Activated T-cell treated with anti-CD3 and anti-CD28 coated beads, Interleukin-2, amount 50 U/mL, for 4 hours (primary cell): ENCODE results near the gene F13B. TPM values are rescaled to one million over a fixed set of nuclear protein-coding genes. Genes with fewer than 3 reads are reported as not detected.
"Not testable (repeated sequence)": the region's sequence is repeated elsewhere in the genome, so short reads cannot be mapped to it uniquely, and the experiment has no call there.

Experiments used
- ATAC-seq, 2 donors: fragments of 200-7000 bp; cut with Tn5 transposase; one replicate each; pipeline ENCODE4 v1.10.0; 2021
- DNase-seq: peaks from one replicate; pipeline ENCODE4 v3.0.0-alpha.2; 2020
- H3K27me3 Mint-ChIP-seq: one replicate; pipeline ENCODE4 v1.8.0; 2021; ENCODE audit warnings: low read depth, mixed read lengths
- H3K36me3 Mint-ChIP-seq: one replicate; pipeline ENCODE4 v1.8.0; 2022; ENCODE audit warnings: mixed read lengths; ENCODE audit not compliant: insufficient read depth
- H3K4me1 Mint-ChIP-seq: one replicate; pipeline ENCODE4 v1.8.0; 2021; ENCODE audit warnings: low read depth, mixed read lengths
- H3K4me3 Mint-ChIP-seq: one replicate; pipeline ENCODE4 v1.8.0; 2021; ENCODE audit warnings: mild to moderate bottlenecking, moderate library complexity, mixed read lengths
- H3K9me3 Mint-ChIP-seq: one replicate; pipeline ENCODE4 v1.8.0; 2021; ENCODE audit warnings: mixed read lengths
- total RNA-seq, 3 donors: library from RNA; stranded (reverse); gene quantifications; one replicate each; pipeline ENCODE4 v1.2.1, GENCODE V29; 2021

Gene F13B
- total RNA-seq, 3 donors from 2014 or later = not detected

DNA sequence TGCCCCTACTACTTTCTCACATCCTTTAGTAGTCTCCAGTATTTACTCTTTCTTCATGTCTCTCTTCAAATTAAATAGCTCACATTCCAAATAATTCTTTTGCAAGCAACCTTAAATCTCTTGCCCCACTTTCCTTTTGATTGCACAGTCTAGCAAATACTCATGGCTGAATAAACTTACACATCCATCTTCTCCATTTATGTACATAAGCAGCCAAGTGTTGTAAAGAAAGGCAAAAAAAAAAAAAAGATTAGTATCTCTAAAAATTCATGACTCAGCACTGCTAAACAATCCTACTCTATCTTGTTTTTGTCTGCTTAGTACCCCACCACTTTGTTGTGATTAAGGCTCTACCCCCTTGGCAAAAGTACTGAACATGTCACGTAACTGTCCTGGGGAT is 42.6 kb downstream of the F13B start:
- ATAC-seq = no peak
- no peaks in the 10 kb centered on the region for H3K27me3 Mint-ChIP-seq

DNA sequence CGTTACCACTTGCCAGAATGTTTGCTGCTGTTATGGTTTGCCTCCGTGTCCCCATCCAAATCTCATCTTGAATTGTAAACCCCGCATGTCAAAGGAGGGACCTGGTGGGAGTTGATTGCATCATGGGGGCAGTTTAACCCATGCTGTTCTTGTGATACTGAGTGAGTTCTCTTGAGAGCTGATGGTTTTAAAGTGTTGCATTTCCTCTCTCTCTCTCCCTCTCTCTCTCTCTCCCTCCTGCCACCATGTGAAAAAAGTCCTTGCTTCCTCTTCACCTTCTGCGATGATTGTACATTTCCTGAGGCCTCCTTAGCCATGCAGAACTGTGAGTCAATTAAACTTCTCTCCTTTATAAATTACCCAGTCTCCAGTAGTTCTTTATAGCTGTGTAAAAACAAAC is 45.3 kb downstream of the F13B start:
- DNase-seq = no peak
- H3K27me3 Mint-ChIP-seq = no peaks in the 10 kb centered on the region
- no peaks in the 10 kb centered on the region for H3K9me3 Mint-ChIP-seq
- no peak for ATAC-seq
- H3K36me3 Mint-ChIP-seq = no peaks in the 10 kb centered on the region
- H3K4me3 Mint-ChIP-seq = no peak overlapping the region
- H3K4me1 Mint-ChIP-seq = no peaks in the 10 kb centered on the region

More for the DNA sequence above, 42.6 kb downstream of the F13B start:
- H3K9me3 Mint-ChIP-seq = no peaks in the 10 kb centered on the region
- H3K4me1 Mint-ChIP-seq = no peaks in the 10 kb centered on the region
- no peaks in the 10 kb centered on the region for H3K36me3 Mint-ChIP-seq
- DNase-seq = no peak
- H3K4me3 Mint-ChIP-seq = no peak overlapping the region

DNA sequence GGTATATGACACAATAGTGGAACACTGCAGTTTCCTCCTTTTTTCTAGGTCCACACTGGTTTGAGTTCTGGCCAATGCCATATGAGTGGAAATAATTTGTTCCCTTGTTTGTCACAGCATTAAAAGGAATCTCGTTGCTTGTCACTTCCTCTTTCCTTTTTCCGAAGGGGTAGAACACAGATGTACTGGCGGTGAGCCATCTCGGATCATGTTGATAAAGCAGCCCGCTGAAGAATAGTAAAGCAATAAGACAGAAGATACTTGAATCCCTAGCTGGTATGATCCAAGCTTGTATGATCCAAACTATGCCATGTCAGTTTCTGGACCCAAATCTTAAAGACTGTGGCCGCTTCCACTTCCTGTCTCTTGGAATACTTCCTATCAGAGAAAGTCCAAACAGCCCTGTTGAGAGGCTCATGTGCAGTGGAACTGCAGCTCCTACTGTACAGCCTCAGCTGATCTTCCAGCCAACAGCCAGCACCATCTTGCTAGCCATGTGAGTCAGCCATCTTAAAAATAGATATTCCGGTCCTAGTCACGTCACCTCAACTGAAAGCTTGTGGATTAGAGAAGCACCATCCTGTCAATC is 49.4 kb downstream of the F13B start:
- DNase-seq (no peak), ATAC-seq (no peak)
- H3K9me3 Mint-ChIP-seq = no peaks in the 10 kb centered on the region
- no peaks in the 10 kb centered on the region for H3K27me3 Mint-ChIP-seq
- H3K36me3 Mint-ChIP-seq = no peaks in the 10 kb centered on the region
- H3K4me3 Mint-ChIP-seq = no peak overlapping the region
- no peaks in the 10 kb centered on the region for H3K4me1 Mint-ChIP-seq

DNA sequence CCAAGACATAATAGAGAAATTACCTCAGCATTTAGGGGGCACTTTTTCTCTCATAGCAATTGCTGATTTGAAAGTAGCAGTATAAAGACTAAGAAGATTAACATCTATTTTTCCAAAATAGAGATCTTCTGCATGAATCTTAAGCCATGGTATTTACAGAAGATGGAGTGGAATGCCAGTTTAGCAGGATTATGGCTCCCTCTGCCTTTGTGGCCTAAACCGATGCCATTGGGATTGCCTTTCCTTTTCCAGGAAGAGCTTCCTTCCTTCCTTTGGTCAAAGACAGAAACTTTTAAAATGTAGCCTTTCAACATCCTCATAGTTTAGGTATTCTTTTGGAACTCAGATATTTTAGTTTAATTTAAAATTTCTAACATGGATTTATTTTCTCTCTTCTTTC is 50.3 kb downstream of the F13B start:
- Mint-ChIP-seq H3K36me3 (no peaks in the 10 kb centered on the region), H3K27me3 (no peaks in the 10 kb centered on the region), H3K9me3 (peaks cover 3% of the 10 kb centered on the region), H3K4me3 (no peak overlapping the region), H3K4me1 (no peaks in the 10 kb centered on the region)
- no peak for DNase-seq
- no peak for ATAC-seq

DNA sequence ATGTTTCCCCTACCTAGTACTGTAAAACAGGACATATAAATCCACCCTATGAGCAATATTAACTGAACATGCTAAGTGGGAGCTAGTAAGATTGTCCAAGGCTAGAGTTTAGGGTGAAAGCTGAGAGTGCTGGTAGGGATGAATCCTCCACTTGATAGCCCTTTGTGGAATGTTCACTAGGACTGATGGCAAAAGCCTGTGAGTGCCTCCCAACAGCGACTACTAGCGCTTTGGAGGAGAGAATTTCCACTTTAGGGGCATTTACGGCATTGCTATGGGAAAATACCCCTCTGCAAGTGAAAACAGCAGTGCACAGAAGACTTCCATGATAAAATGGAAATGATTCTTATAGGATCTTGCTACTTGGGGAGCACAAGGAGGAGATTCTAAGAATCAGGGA is 53.8 kb downstream of the F13B start:
- H3K4me3 Mint-ChIP-seq = no peak overlapping the region
- H3K36me3 Mint-ChIP-seq = no peaks in the 10 kb centered on the region
- ATAC-seq = no peak
- H3K27me3 Mint-ChIP-seq = peaks cover 4% of the 10 kb centered on the region
- DNase-seq = no peak
- H3K9me3 Mint-ChIP-seq = peaks cover 10% of the 10 kb centered on the region
- no peaks in the 10 kb centered on the region for H3K4me1 Mint-ChIP-seq

DNA sequence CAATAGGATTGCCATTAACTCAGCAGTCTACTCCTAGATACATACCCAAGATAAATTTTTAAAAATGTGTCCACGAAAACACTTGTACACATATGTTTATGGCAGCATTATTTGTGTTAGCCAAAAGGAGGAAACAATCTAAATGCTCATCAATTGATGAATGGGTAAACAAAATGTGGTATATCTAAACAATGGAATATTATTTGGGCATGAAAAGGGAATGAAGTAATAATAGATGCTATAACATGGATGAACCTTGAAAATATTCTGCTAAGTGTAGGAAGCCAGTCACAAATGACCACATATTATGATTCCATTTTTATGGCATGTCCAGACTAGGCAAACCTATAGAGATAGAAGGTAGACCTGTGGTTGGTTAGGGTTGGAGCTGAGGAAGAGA is 55.4 kb downstream of the F13B start:
- no peaks in the 10 kb centered on the region for H3K4me1 Mint-ChIP-seq
- no peak for ATAC-seq
- H3K27me3 Mint-ChIP-seq = peaks cover 4% of the 10 kb centered on the region
- H3K4me3 Mint-ChIP-seq = no peak overlapping the region
- no peaks in the 10 kb centered on the region for H3K36me3 Mint-ChIP-seq
- H3K9me3 Mint-ChIP-seq = peaks cover 10% of the 10 kb centered on the region
- DNase-seq = no peak

DNA sequence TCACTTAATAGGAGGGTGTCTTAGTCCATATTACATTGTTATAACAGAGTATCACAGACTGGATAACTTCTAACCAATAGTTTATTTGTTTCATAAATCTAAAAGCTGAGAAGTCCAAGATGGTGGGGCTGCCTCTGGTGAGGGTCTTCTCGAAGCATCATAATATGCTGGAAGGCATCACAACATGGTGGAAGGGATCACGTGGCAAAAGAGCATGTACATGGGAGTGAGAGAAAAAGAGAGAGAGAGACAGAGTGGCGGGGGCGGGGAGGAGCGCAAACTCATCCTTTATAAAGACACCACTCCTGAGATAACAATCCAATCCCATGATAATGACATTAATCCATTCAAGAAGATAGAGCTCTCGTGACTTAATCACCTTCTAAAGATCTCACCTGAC is 58.2 kb downstream of the F13B start:
- Mint-ChIP-seq H3K9me3 (peaks cover 10% of the 10 kb centered on the region), H3K4me3 (no peak overlapping the region), H3K4me1 (no peaks in the 10 kb centered on the region), H3K27me3 (peaks cover 4% of the 10 kb centered on the region), H3K36me3 (no peaks in the 10 kb centered on the region)
- no peak for ATAC-seq
- no peak for DNase-seq

DNA sequence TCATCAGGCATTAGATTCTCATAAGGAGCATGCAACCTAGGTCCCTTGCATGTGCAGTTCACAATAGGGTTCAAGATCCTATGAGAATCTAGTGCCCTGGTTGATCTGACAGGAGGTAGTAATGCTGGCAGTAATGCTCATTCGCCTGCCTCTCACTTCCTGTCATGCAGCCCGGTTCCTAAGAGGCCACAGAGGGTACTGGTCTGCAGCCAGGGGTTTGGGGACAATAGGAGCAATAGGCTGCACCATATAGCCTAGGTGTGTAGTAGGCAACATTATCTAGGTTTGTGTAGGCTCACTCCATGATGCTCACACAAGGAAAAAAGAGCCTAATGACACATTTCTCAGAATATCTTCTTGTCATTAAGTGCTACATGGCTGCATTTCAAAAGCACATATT is 63.9 kb downstream of the F13B start:
- Mint-ChIP-seq H3K4me3 (no peak overlapping the region), H3K27me3 (no peaks in the 10 kb centered on the region), H3K36me3 (no peaks in the 10 kb centered on the region), H3K9me3 (no peaks in the 10 kb centered on the region), H3K4me1 (no peaks in the 10 kb centered on the region)
- ATAC-seq (no peak), DNase-seq (no peak)

DNA sequence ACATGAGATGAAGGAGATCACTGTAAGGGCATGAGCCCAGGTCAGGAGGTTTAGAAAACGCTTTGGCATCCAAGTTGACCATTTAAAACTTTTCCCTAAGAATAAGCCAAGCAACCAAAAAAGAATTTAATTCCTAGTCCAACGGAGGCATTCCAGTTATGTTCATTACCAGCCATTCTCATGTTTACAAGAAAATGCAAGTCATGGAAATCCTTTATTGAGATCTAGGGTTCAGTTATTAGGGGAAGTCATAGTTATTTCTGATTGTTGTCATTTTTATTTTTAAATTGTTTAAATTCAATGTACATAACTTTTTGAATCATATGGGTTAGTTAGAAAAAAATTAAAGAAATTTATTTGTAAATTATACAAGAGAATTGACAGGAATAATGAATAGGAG is 65.2 kb downstream of the F13B start:
- Mint-ChIP-seq H3K4me1 (no peaks in the 10 kb centered on the region), H3K4me3 (no peak overlapping the region), H3K9me3 (no peaks in the 10 kb centered on the region), H3K27me3 (no peaks in the 10 kb centered on the region), H3K36me3 (no peaks in the 10 kb centered on the region)
- ATAC-seq (no peak), DNase-seq (no peak)

DNA sequence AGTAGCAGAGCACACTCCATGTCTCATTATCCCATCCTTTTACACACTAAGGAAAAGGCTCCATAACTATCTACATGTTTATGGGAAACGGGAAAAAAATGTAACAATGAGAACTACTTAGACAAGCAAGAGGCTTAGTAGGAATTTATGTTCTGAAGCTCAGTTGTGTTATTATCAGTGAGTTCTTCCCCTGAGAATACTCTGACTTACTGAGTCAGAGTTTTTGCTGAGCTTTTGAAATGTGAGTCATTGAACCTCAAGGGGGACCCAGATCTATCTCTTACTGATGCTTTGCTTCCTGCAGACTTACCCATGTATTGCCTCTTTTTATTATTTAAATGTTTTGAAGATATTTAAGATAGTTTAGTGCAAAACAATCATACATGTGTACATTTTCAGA is 69.6 kb downstream of the F13B start:
- no peak overlapping the region for H3K4me3 Mint-ChIP-seq
- DNase-seq (no peak), ATAC-seq (no peak)
- H3K27me3 Mint-ChIP-seq = peaks cover 1% of the 10 kb centered on the region
- H3K4me1 Mint-ChIP-seq = no peaks in the 10 kb centered on the region
- no peaks in the 10 kb centered on the region for H3K9me3 Mint-ChIP-seq
- H3K36me3 Mint-ChIP-seq = no peaks in the 10 kb centered on the region

DNA sequence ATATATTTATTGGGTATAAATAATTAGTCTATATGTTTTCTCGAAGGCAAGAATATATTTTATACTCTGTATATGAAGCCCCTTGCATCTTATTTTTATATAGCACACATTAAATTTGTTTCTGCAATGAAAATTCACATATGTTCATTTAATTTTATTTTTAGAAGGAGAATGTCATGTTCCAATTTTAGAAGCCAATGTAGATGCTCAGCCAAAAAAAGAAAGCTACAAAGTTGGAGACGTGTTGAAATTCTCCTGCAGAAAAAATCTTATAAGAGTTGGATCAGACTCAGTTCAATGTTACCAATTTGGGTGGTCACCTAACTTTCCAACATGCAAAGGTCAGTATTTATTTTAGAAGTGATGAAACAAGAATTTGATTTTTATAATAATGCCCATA is 73.1 kb downstream of the F13B start:
- no peaks in the 10 kb centered on the region for H3K9me3 Mint-ChIP-seq
- no peak overlapping the region for H3K4me3 Mint-ChIP-seq
- H3K36me3 Mint-ChIP-seq = no peaks in the 10 kb centered on the region
- no peaks in the 10 kb centered on the region for H3K4me1 Mint-ChIP-seq
- ATAC-seq (no peak), DNase-seq (no peak)
- peaks cover 6% of the 10 kb centered on the region for H3K27me3 Mint-ChIP-seq

DNA sequence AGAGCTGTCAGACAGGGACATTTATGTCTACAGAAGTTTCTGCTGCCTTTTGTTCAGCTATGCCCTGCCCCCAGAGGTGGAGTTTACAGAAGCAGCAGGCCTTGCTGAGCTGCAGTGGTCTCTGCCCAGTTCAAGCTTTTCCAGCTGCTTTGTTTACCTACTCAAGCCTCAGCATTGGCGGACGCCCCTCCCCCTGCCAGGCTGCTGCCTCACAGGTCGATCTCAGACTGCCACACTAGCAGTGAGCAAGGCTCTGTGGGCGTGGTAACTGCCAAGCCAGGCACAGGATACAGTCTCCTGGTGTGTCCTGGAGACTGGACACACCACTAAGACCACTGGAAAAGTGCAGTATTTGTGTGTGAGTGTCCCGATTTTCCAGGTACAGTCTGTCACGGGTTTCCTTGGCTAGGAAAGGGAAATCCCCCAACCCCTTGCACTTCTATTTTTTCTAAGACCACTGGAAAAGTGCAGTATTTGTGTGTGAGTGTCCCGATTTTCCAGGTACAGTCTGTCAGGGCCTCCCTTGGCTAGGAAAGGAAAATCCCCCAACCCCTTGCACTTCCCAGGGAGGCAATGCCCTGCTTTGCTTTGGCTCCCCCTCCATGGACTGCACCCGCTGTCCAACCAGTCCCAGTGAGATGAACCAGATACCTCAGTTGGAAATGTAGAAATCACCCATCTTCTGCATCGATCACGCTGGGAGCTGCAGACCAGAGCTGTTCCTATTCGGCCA is 75.0 kb downstream of the F13B start:
- not testable (repeated sequence) for ATAC-seq, H3K27me3 Mint-ChIP-seq, DNase-seq, H3K36me3 Mint-ChIP-seq, H3K4me1 Mint-ChIP-seq, H3K9me3 Mint-ChIP-seq, H3K4me3 Mint-ChIP-seq

Other genes starting within 250 kb of the F13B start
- gene CFHR1, start 247.5 kb downstream of the F13B start, total RNA-seq = under 1 TPM in 1 of 3 donors, not detected in 2; 0.26 TPM
- not detected for gene CFHR4, start 179.2 kb downstream of the F13B start, total RNA-seq
- gene CFHR2, start 123.5 kb downstream of the F13B start, total RNA-seq = not detected
- not detected for gene CFHR5, start 89.7 kb downstream of the F13B start, total RNA-seq
- 1 to 10 TPM; 1.2 to 1.7 (median 1.4) TPM for gene ASPM, start 79.4 kb upstream of the F13B start, total RNA-seq
- 1 to 10 TPM; 2.5 TPM for gene ZBTB41, start 134.0 kb upstream of the F13B start, total RNA-seq
- gene CRB1, start 201.0 kb upstream of the F13B start, total RNA-seq = not detected